H1 (cell line): ENCODE data around the gene SBNO1. TPM values are rescaled to one million over a fixed set of nuclear protein-coding genes. Genes with fewer than 3 reads are reported as not detected.

Experiments
- CTCF ChIA-PET: fragments of 300-600 bp; sonication (Branson Sonifier 250); formaldehyde crosslinking; loops from one replicate; lab custom pipeline; 2021; ENCODE audit not compliant: partially characterized antibody; lab: Charles Lee
- POLR2A ChIA-PET: fragments of 300-600 bp; sonication (Branson Sonifier 250); formaldehyde crosslinking; loops from one replicate; lab custom pipeline; 2021; ENCODE audit warnings: inconsistent platforms; ENCODE audit not compliant: partially characterized antibody; lab: Charles Lee
- DNase-seq, 2 experiments: peaks; one replicate each; pipeline versions ENCODE4 v3.0.0 to v3.0.0-alpha.2; 2010 to 2022; ENCODE audit warnings: low spot score in 2 of 2, low read depth in 1 of 2, mixed read lengths in 1 of 2
- FAIRE-seq: peaks from 2 replicates; lab custom pipeline; 2011; peaks lifted over from hg19 to GRCh38; lab: Jason Lieb, UNC
- H2AFZ ChIP-seq: 2 replicates; pipeline ENCODE4 v1.8.1; 2012; ENCODE audit warnings: low read length, inconsistent platforms
- H2AK5ac ChIP-seq: 2 replicates; pipeline ENCODE4 v1.6.1; 2013; ENCODE audit warnings: low read depth, low read length
- H2BK120ac ChIP-seq: replicated peaks from 2 replicates; pipeline ENCODE3; 2013; ENCODE audit warnings: low read depth, low read length, inconsistent platforms
- H2BK12ac ChIP-seq: 2 replicates; pipeline ENCODE4 v1.6.1; 2013; ENCODE audit warnings: low read depth, low read length
- H2BK15ac ChIP-seq: 2 replicates; pipeline ENCODE4 v1.6.1; 2013; ENCODE audit warnings: low read length
- H2BK20ac ChIP-seq: 2 replicates; pipeline ENCODE4 v1.6.1; 2013; ENCODE audit warnings: low read length
- H2BK5ac ChIP-seq: 2 replicates; pipeline ENCODE4 v1.6.1; 2013; ENCODE audit warnings: low read depth, low read length
- H3K14ac ChIP-seq: 2 replicates; pipeline ENCODE4 v1.6.1; 2013; ENCODE audit warnings: inconsistent platforms; ENCODE audit not compliant: insufficient read length
- H3K18ac ChIP-seq: 2 replicates; pipeline ENCODE4 v1.6.1; 2013; ENCODE audit warnings: low read length; ENCODE audit errors: extremely low read depth
- H3K23ac ChIP-seq: 2 replicates; pipeline ENCODE4 v1.6.1; 2013; ENCODE audit warnings: inconsistent platforms; ENCODE audit not compliant: insufficient read length
- H3K23me2 ChIP-seq: 2 replicates; pipeline ENCODE4 v1.6.1; 2013; ENCODE audit warnings: low read depth, low read length
- H3K27ac ChIP-seq: 2 replicates; pipeline ENCODE4 v1.6.1; 2011; ENCODE audit warnings: low read depth, low read length, inconsistent platforms
- H3K27me3 ChIP-seq, 4 experiments: replicated peaks in 1 of 4; 1 replicate in 1 of 4; 2 replicates in 3 of 4; pipeline versions ENCODE4 v1.6.1 to v1.8.1; 2011 to 2013; ENCODE audit warnings: low read length in 3 of 4, mild to moderate bottlenecking in 3 of 4, inconsistent platforms in 2 of 4, mixed read lengths in 2 of 4, moderate library complexity in 1 of 4; ENCODE audit not compliant: control insufficient read depth in 3 of 4, insufficient read depth in 3 of 4; ENCODE audit errors: extremely low read depth in 1 of 4
- H3K36me3 ChIP-seq, 4 experiments: 2 replicates each; pipeline versions ENCODE4 v1.6.1 to v1.8.1; 2011 to 2013; ENCODE audit warnings: mild to moderate bottlenecking in 4 of 4, low read length in 3 of 4, moderate library complexity in 2 of 4, control low read depth in 1 of 4, inconsistent platforms in 1 of 4; ENCODE audit not compliant: insufficient read depth in 4 of 4, control insufficient read depth in 2 of 4
- H3K4ac ChIP-seq: replicated peaks from 2 replicates; pipeline ENCODE3; 2013; ENCODE audit warnings: low read length, low read depth, mixed read lengths, inconsistent platforms; ENCODE audit not compliant: insufficient read length
- H3K4me1 ChIP-seq, 4 experiments: replicated peaks in 1 of 4; 1 replicate in 1 of 4; 2 replicates in 3 of 4; pipeline versions ENCODE4 v1.6.1 to v1.8.1; 2011 to 2013; ENCODE audit warnings: low read length in 3 of 4, inconsistent platforms in 2 of 4, mixed read lengths in 1 of 4; ENCODE audit not compliant: insufficient read depth in 4 of 4, control insufficient read depth in 3 of 4
- H3K4me2 ChIP-seq, 2 experiments: 2 replicates each; pipeline versions ENCODE4 v1.6.1 to v1.8.1; 2011 to 2013; ENCODE audit warnings: low read depth in 2 of 2, low read length in 2 of 2, control low read depth in 1 of 2, inconsistent platforms in 1 of 2, mild to moderate bottlenecking in 1 of 2; ENCODE audit not compliant: insufficient read depth in 1 of 2
- H3K4me3 ChIP-seq, 4 experiments: fragments of 200-600, 300-600 bp in 1 of 4; sonication (generic), shearing (Covaris generic), sonication (Bioruptor Twin) in 1 of 4; 2 replicates each; pipeline versions ENCODE4 v1.5.1 to v1.8.1; 2011 to 2016; ENCODE audit warnings: low read length in 4 of 4, low read depth in 3 of 4, control low read depth in 2 of 4, inconsistent platforms in 2 of 4, mild to moderate bottlenecking in 2 of 4, mixed read lengths in 1 of 4, moderate library complexity in 1 of 4; ENCODE audit not compliant: insufficient read depth in 2 of 4; ENCODE audit errors: extremely low read depth in 1 of 4
- H3K56ac ChIP-seq: replicated peaks from 2 replicates; pipeline ENCODE3; 2013; ENCODE audit warnings: low read depth, mild to moderate bottlenecking, mixed read lengths, low read length, inconsistent platforms; ENCODE audit not compliant: insufficient read length
- H3K79me1 ChIP-seq: 2 replicates; pipeline ENCODE4 v1.6.1; 2013; ENCODE audit warnings: low read depth, low read length, control low read depth
- H3K79me2 ChIP-seq, 2 experiments: 2 replicates each; pipeline versions ENCODE4 v1.6.1 to v1.8.1; 2012 to 2013; ENCODE audit warnings: low read length in 2 of 2, mild to moderate bottlenecking in 2 of 2, inconsistent platforms in 1 of 2; ENCODE audit not compliant: insufficient read depth in 2 of 2, control insufficient read depth in 1 of 2
- H3K9ac ChIP-seq, 4 experiments: replicated peaks in 1 of 4; 1 replicate in 1 of 4; 2 replicates in 3 of 4; pipeline versions ENCODE4 v1.6.1 to v1.8.1; 2011 to 2013; ENCODE audit warnings: low read depth in 3 of 4, low read length in 3 of 4, control low read depth in 2 of 4, mild to moderate bottlenecking in 2 of 4, moderate library complexity in 2 of 4, inconsistent platforms in 1 of 4; ENCODE audit errors: extremely low read depth in 1 of 4
- H3K9me3 ChIP-seq, 2 experiments: 2 replicates each; pipeline versions ENCODE4 v1.6.1 to v1.8.1; 2012 to 2013; ENCODE audit warnings: mild to moderate bottlenecking in 2 of 2, moderate library complexity in 2 of 2, control low read depth in 1 of 2, inconsistent platforms in 1 of 2, low read depth in 1 of 2, low read length in 1 of 2, mixed read lengths in 1 of 2; ENCODE audit not compliant: insufficient read depth in 2 of 2
- H4K20me1 ChIP-seq, 2 experiments: replicated peaks in 1 of 2; 2 replicates each; pipeline versions ENCODE3 to v1.8.1; 2011 to 2013; ENCODE audit warnings: inconsistent platforms in 2 of 2, low read length in 2 of 2, mild to moderate bottlenecking in 1 of 2; ENCODE audit not compliant: insufficient read depth in 2 of 2, control insufficient read depth in 1 of 2
- H4K5ac ChIP-seq: 2 replicates; pipeline ENCODE4 v1.6.1; 2013; ENCODE audit warnings: low read length, low read depth, mixed read lengths, inconsistent platforms; ENCODE audit not compliant: insufficient read length
- H4K8ac ChIP-seq: 2 replicates; pipeline ENCODE4 v1.8.0; 2013; ENCODE audit warnings: mild to moderate bottlenecking, moderate library complexity, low read length, inconsistent platforms; ENCODE audit not compliant: insufficient read depth; ENCODE audit errors: extremely low read depth
- H4K91ac ChIP-seq: replicated peaks from 2 replicates; pipeline ENCODE3; 2013; ENCODE audit warnings: low read length, mixed read lengths, inconsistent platforms; ENCODE audit not compliant: insufficient read length
- MAX ChIP-seq: IDR thresholded peaks from 2 replicates; pipeline ENCODE4 v1.6.1; 2012; ENCODE audit warnings: inconsistent platforms
- WGBS, 2 experiments: shearing (Covaris generic) in 1 of 2; methylation state at CpG; one replicate each; pipeline versions ENCODE4 v1.1.6 to v1.1.7; 2013 to 2015; ENCODE audit warnings: low lambda C conversion rate in 2 of 2, mixed read lengths in 2 of 2, inconsistent platforms in 1 of 2, low coverage in 1 of 2, missing lambda C conversion rate in 1 of 2; ENCODE audit not compliant: insufficient replicate concordance in 2 of 2, insufficient coverage in 1 of 2, insufficient read length in 1 of 2; ENCODE audit errors: extremely low coverage in 1 of 2, missing lambda C conversion rate in 1 of 2; 5-methylcytosine and 5-hydroxymethylcytosine counted together
- polyA plus RNA-seq, 7 experiments: library from polyadenylated mRNA; depleted of rRNA in 3 of 7; stranded (reverse) in 5 of 7; unstranded in 2 of 7; fragments of >200 nt in 5 of 7; fragments of 200-250 nt in 2 of 7; gene quantifications; 1 replicate in 5 of 7; 2 replicates in 1 of 7; 4 replicates in 1 of 7; pipeline versions ENCODE4 v1.2.1 to v1.2.3, GENCODE V29; 2011 to 2013; ENCODE audit warnings: missing spikeins in 2 of 7, mixed read lengths in 2 of 7
- total RNA-seq: library from RNA; stranded (reverse); fragmentation: NEBNext Ultra II Directional; extraction: Animal tissue kit (Norgen Biotek cat#: 25700); gene quantifications from 2 replicates; pipeline ENCODE4 v1.2.1, GENCODE V29; 2021

The SBNO1 gene
- total and polyA plus RNA-seq, 2 of the 8 experiments (the other 6 are each of a cell fraction or from before 2014, with no cell fraction given) = 6.7 to 57.7 TPM

DNA sequence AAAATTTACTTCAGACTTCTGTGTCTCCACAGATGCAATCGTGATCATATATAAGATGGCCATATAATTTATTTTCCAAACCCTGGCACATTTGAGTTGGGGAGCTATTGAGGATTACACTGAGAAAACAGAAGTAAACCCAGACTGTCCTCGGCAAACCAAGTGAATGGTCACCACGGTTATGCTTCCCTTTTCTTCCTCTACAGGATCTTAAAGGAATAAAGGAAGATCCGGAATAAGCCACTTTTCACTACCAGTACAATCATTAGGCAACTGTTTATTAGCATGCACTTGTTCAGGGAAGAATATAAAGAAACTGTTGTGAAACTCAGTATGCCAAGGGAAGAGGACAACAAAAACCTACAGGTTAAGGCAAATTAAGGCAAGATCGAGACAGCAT lies 27.6 kb downstream of the SBNO1 start:
- DNase-seq = no peak
- H4K8ac ChIP-seq = no peak overlapping the region
- H2AK5ac ChIP-seq = no peak overlapping the region
- H2BK12ac ChIP-seq = no peak overlapping the region
- H3K79me1 ChIP-seq = no peaks in the 10 kb centered on the region; the same call in 1 of the 2 replicates
- H3K27me3 ChIP-seq = no peaks in the 10 kb centered on the region
- no peaks in the 10 kb centered on the region; a peak in 1 of 4 replicates for H3K79me2 ChIP-seq
- H2AFZ ChIP-seq = no peak overlapping the region
- no peak overlapping the region for H3K9ac ChIP-seq
- ChIA-PET POLR2A (interaction anchor here (0.6 kb wide), 1 partner anchor 1579 kb away, joined by 3 read pairs; no protein-coding TSS in a partner anchor), CTCF (no interaction called here)
- no peaks in the 10 kb centered on the region for H3K9me3 ChIP-seq
- H2BK20ac ChIP-seq = no peak overlapping the region
- H3K56ac ChIP-seq = no peak overlapping the region
- H3K4me3 ChIP-seq = no peak overlapping the region
- no peak overlapping the region for H3K23ac ChIP-seq
- H4K20me1 ChIP-seq = peaks cover 0 to 3% of the 10 kb centered on the region in 2 experiments
- no peak overlapping the region for H3K18ac ChIP-seq
- no peak for TF ChIP-seq MAX
- WGBS, 2 experiments = 86% methylated on average over 5 of the region's 5 CpGs; no CpG with 5 or more reads in 1 of the 2 experiments
- H3K27ac ChIP-seq = no peak overlapping the region
- no peak overlapping the region for H2BK15ac ChIP-seq
- H3K23me2 ChIP-seq = peaks cover 1% of the 10 kb centered on the region; the same call in 1 of the 2 replicates
- no peaks in the 10 kb centered on the region for H3K4me1 ChIP-seq
- no peak overlapping the region for H4K5ac ChIP-seq
- FAIRE-seq = no peak
- H3K4ac ChIP-seq = no peak overlapping the region
- H4K91ac ChIP-seq = no peak overlapping the region
- H3K4me2 ChIP-seq = no peak overlapping the region
- no peak overlapping the region for H2BK120ac ChIP-seq
- peaks cover 5 to 59% (median 18%) of the 10 kb centered on the region in 4 experiments; a peak in 7 of 8 replicates for H3K36me3 ChIP-seq
- no peak overlapping the region for H3K14ac ChIP-seq
- H2BK5ac ChIP-seq = no peak overlapping the region
